Small intestine (tissue), 7 donors: ENCODE results near the gene PDYN. TPM values are rescaled to one million over a fixed set of nuclear protein-coding genes. Genes with fewer than 3 reads are reported as not detected.

Experiments used
- DNase-seq, 2 donors: peaks; one replicate each; pipeline versions ENCODE4 v3.0.0 to v3.0.0-alpha.2; 2013
- FAIRE-seq: peaks from 2 replicates; lab custom pipeline; 2012; peaks lifted over from hg19 to GRCh38; lab: Jason Lieb, UNC
- H3K27ac ChIP-seq, 3 donors: one replicate each; pipeline ENCODE4 v1.5.1; 2013; ENCODE audit warnings: low read length in 2 of 3, mild to moderate bottlenecking in 2 of 3, control low read depth in 1 of 3, inconsistent platforms in 1 of 3, low read depth in 1 of 3, moderate library complexity in 1 of 3
- H3K27me3 ChIP-seq, 3 donors: one replicate each; pipeline ENCODE4 v1.6.1; 2013; ENCODE audit warnings: low read length in 3 of 3, inconsistent platforms in 1 of 3; ENCODE audit not compliant: control insufficient read depth in 3 of 3, insufficient read depth in 3 of 3
- H3K36me3 ChIP-seq, 3 donors: one replicate each; pipeline ENCODE4 v1.6.1; 2013; ENCODE audit warnings: low read length in 3 of 3, inconsistent platforms in 1 of 3, low read depth in 1 of 3, mild to moderate bottlenecking in 1 of 3, moderate library complexity in 1 of 3; ENCODE audit not compliant: control insufficient read depth in 3 of 3, insufficient read depth in 2 of 3
- H3K4me1 ChIP-seq, 3 donors: one replicate each; pipeline ENCODE4 v1.6.1; 2013; ENCODE audit warnings: low read length in 2 of 3, inconsistent platforms in 1 of 3, low read depth in 1 of 3, mild to moderate bottlenecking in 1 of 3, moderate library complexity in 1 of 3; ENCODE audit not compliant: control insufficient read depth in 3 of 3, insufficient read depth in 2 of 3
- H3K4me3 ChIP-seq, 3 donors: one replicate each; pipeline ENCODE4 v1.5.1; 2013; ENCODE audit warnings: low read length in 3 of 3, control low read depth in 1 of 3, inconsistent platforms in 1 of 3, low read depth in 1 of 3, mild to moderate bottlenecking in 1 of 3, moderate library complexity in 1 of 3
- H3K9me3 ChIP-seq, 2 donors: one replicate each; pipeline ENCODE4 v1.6.1; 2013; ENCODE audit warnings: low read depth in 1 of 2, low read length in 1 of 2; ENCODE audit not compliant: control insufficient read depth in 2 of 2, insufficient read depth in 1 of 2
- WGBS, 3 donors: extraction: QIAGEN DNeasy Blood & Tissue Kit; methylation state at CpG; one replicate each; pipeline ENCODE4 v1.1.7; 2013; 5-methylcytosine and 5-hydroxymethylcytosine counted together
- polyA plus RNA-seq, 4 donors: library from polyadenylated mRNA; stranded (reverse) in 3 of 4; unstranded in 1 of 4; fragments of 200-250 nt in 3 of 4; fragments of 120-200 nt in 1 of 4; gene quantifications; one replicate each; pipeline versions ENCODE4 v1.2.1 to v1.2.3, GENCODE V29; 2013
- donor health status: healthy with polysubstance abuse.
- donor health status: control.
- donor health status: control.
- donor health status: Bipolar disorder and iron deficiency.
- donor health status: healthy.

Gene PDYN
- polyA plus RNA-seq, 4 donors: 0.01 TPM; not detected in 3

GRCh38 chr20:2023151-2023550 lies 29.3 kb upstream of the PDYN start:
- H3K27ac ChIP-seq: no peak overlapping the region
- peaks cover 0 to 5% (median 4%) of the 10 kb centered on the region in 3 donors for H3K27me3 ChIP-seq
- H3K4me1 ChIP-seq: no peaks in the 10 kb centered on the region
- WGBS, 3 donors: 20 to 32% (median 25%) methylated on average over 4 of the region's 4 CpGs
- DNase-seq (no peak), FAIRE-seq (no peak)
- no peak overlapping the region for H3K4me3 ChIP-seq
- no peaks in the 10 kb centered on the region for H3K36me3 ChIP-seq
- H3K9me3 ChIP-seq: peaks cover 0 to 15% of the 10 kb centered on the region in 2 donors

DNA sequence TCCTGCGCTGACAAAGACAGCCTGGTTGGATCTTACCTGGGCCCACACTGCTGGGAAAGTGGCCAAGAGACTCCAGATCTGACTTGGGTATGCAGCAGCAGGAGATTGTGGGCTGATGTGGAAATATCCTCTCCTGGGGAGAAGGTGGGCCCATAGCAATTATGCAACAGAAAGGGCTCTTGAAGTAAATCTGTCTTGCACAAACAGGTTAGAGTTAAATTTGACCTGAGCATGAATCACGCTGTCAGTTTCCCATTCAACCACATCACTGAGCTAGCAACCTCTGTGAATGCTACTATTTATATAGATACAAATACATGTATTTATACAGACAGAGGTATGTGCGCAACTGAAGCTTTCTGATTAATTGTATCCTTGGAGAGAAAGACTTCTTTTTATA lies 28.3 kb upstream of the PDYN start:
- Histone ChIP-seq H3K4me3 (no peak overlapping the region), H3K36me3 (no peaks in the 10 kb centered on the region), H3K9me3 (peaks cover 0 to 13% of the 10 kb centered on the region in 2 donors), H3K27me3 (peaks cover 0 to 5% (median 4%) of the 10 kb centered on the region in 3 donors), H3K4me1 (no peaks in the 10 kb centered on the region), H3K27ac (no peak overlapping the region)
- WGBS, 3 donors: 66 to 78% (median 73%) methylated on average over 3 of the region's 3 CpGs
- DNase-seq: no peak
- FAIRE-seq: no peak

DNA sequence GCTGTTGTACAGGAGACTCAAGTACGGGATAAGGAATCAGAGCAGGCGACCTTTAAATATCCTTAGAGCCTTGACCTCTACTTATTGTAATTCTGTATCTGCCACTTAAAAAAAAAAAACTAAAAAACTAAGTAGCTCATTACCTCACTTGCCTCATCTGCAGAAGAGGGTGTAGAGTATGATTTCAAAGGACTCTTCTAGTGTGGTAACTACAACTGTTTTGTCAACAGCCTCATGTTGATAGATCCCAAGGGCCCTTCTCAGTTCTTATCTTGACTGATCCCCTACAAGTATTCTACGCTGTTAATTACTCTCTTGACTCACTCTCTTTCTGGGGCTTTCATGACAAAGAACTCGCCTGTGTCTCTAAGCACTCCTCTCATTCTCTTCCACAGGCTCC lies 16.7 kb upstream of the PDYN start:
- Histone ChIP-seq H3K4me3 (no peak overlapping the region), H3K27me3 (peaks cover 0 to 12% (median 3%) of the 10 kb centered on the region in 3 donors), H3K36me3 (no peaks in the 10 kb centered on the region), H3K27ac (no peak overlapping the region), H3K9me3 (no peaks in the 10 kb centered on the region), H3K4me1 (no peaks in the 10 kb centered on the region)
- WGBS, 3 donors: 40 to 44% (median 43%) methylated on average over 4 of the region's 4 CpGs
- no peak for DNase-seq
- no peak for FAIRE-seq

DNA sequence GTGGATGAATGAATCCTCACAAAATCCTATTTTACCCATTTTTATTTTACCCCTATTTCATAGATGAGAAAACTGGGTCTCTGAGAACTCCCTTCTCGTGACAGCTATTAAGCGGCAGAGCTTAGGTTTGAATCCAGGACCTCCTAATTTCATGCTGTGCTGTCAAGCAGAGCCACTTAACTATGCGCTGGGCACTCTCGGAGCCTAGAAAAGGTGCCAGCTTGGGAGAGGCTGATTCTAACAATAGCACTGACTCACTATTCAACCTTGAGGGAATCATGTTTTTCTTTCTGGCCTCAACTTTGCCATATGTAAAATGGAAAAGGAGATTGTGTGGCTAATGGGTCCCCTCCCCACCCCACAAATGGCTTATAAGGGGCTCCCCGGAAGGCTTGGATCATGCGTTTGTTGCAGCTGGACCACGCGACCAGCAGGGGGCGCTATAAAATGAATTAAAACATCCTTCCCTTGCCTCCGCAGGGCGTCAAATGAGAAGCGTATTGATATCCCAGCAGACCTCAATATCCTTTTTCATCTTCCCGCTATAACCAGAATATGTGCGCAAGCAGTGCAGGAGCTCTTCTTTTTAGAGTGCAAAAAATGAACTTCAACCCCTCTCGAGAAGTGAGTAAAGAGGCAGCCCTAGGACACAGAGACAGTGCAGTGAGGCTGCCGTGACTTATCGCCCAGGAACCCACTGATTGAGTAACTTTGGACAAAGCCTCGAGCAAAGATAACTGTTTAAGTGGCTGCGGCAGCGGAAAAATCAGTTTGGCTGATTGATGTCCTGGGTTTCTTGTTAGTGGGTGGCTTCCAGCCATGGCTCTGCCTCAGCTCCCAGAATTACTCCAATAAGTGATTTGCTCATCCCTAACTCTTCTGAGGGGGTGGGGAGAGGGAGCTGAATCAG lies 12.8 kb upstream of the PDYN start:
- peaks cover 0 to 12% (median 3%) of the 10 kb centered on the region in 3 donors for H3K27me3 ChIP-seq
- FAIRE-seq (no peak), DNase-seq (peak; percentile 25 to 41)
- 22 to 25% (median 23%) methylated on average over 20 of the region's 20 CpGs for WGBS, 3 donors
- H3K27ac ChIP-seq: no peak overlapping the region
- no peaks in the 10 kb centered on the region for H3K36me3 ChIP-seq
- H3K4me3 ChIP-seq: no peak overlapping the region
- H3K4me1 ChIP-seq: no peaks in the 10 kb centered on the region
- no peaks in the 10 kb centered on the region for H3K9me3 ChIP-seq

DNA sequence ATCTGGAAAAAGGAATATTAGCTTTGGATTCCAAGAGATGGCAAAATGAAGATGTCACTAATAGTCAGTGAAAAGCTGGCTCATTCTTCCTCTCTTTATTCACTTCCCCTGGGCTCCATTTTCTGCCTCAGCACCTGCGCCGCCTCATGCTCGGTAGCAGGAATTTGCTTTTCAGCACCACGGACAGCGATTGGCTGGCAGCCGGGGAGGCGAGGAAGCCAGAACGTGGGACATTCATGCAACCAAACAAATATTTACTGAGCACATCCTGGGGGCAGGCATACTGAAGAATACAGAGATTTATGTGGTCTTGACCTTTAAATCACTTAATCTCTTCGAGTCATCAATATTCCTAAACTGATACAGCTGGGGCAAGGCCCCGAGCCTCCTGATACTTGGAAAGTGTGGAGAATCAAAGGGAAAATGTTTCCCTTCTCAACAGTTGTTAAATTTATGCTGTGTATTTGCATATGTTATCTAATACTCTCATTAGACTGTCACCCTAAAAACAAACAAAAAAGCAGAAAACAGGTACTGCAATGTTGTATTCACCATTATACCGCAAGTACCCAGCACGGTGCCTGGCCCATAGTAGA lies 12.1 kb upstream of the PDYN start:
- no peaks in the 10 kb centered on the region for H3K4me1 ChIP-seq
- H3K36me3 ChIP-seq: no peaks in the 10 kb centered on the region
- no peak overlapping the region for H3K27ac ChIP-seq
- peaks cover 0 to 12% (median 3%) of the 10 kb centered on the region in 3 donors for H3K27me3 ChIP-seq
- DNase-seq (peak; percentile 53 to 82), FAIRE-seq (no peak)
- no peaks in the 10 kb centered on the region for H3K9me3 ChIP-seq
- no peak overlapping the region for H3K4me3 ChIP-seq
- WGBS, 3 donors: 11 to 16% (median 16%) methylated on average over 12 of the region's 12 CpGs

GRCh38 chr20:2005359-2005758 lies 11.5 kb upstream of the PDYN start:
- H3K9me3 ChIP-seq: no peaks in the 10 kb centered on the region
- no peak overlapping the region for H3K27ac ChIP-seq
- FAIRE-seq: no peak
- no peaks in the 10 kb centered on the region for H3K4me1 ChIP-seq
- no peak overlapping the region for H3K4me3 ChIP-seq
- no peak for DNase-seq
- WGBS, 3 donors: 81 to 92% (median 91%) methylated on average over 1 of the region's 1 CpG
- no peaks in the 10 kb centered on the region for H3K36me3 ChIP-seq
- peaks cover 0 to 12% (median 3%) of the 10 kb centered on the region in 3 donors for H3K27me3 ChIP-seq

- H3K4me3 ChIP-seq: no peak overlapping the region
- no peak for FAIRE-seq
- no peaks in the 10 kb centered on the region for H3K36me3 ChIP-seq
- H3K27me3 ChIP-seq: peaks cover 0 to 5% (median 0%) of the 10 kb centered on the region in 3 donors
- DNase-seq: no peak
- no peak overlapping the region for H3K27ac ChIP-seq
- no peaks in the 10 kb centered on the region for H3K4me1 ChIP-seq
- 0 to 14% (median 12%) methylated on average over 1 of the region's 1 CpG for WGBS, 3 donors
- H3K9me3 ChIP-seq: no peaks in the 10 kb centered on the region
These were observed 10.3 kb upstream of the PDYN start for GRCh38 chr20:2004171-2004570.

DNA sequence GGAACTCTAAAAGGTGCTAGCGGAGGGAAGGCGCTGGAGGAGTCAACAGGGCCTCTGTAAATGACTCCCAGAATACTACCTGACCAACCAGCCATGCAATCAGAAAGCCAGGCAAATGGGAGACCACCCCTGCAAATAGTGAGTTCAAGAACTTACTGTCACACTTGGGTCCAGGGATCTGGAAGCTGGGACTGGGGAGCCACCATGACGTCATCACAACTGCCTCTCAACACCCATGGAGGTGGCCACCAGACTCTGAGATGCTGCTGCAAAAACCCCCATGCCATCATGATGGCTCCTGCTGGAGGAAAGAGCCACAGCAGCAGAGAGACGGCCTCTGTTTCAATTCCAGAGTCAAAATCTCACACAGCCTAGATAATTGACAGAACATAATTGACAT lies 8.5 kb upstream of the PDYN start:
- no peak for DNase-seq

More for the DNA sequence above, 8.5 kb upstream of the PDYN start:
- no peaks in the 10 kb centered on the region for H3K9me3 ChIP-seq
- 78 to 84% (median 79%) methylated on average over 4 of the region's 4 CpGs for WGBS, 3 donors
- H3K27me3 ChIP-seq: peaks cover 0 to 8% (median 0%) of the 10 kb centered on the region in 3 donors
- H3K36me3 ChIP-seq: no peaks in the 10 kb centered on the region
- H3K27ac ChIP-seq: no peak overlapping the region
- no peak overlapping the region for H3K4me3 ChIP-seq
- no peak for FAIRE-seq
- H3K4me1 ChIP-seq: no peaks in the 10 kb centered on the region
